ENCODE results near the gene APEH. TPM values are rescaled to one million over a fixed set of nuclear protein-coding genes. Genes with fewer than 3 reads are reported as not detected.
A peak's percentile ranks its signal among the peaks of the same experiment; 100 is the strongest.

Gene APEH
- total RNA-seq, 1 experiment from 2014 or later = 87.5 TPM

DNA sequence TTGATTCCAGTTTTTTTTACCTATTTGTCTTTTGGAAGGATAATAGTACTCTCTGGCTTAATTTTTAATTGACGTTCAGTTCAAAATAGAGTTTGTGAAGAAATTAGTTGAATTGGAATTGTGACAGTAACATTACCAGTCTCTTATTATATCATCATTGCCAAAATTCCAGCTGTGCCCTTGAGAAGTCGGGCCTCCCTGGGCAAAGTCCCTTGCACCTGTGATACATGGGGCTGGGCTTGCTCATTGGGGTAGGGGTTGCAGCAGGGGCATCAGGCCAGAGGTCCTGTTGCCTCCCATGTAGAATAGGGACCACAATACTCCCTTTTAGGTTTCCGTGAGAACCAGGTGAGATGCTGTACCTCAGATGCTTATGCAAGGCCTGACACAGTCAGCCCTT is 27.9 kb upstream of the APEH start:
- no peaks in the 10 kb centered on the region for H3K9me3 ChIP-seq
- H3K36me3 ChIP-seq = no peaks in the 10 kb centered on the region
- no peak overlapping the region for H3K4me3 ChIP-seq
- DNase-seq = no peak
- no peaks in the 10 kb centered on the region for H3K27me3 ChIP-seq

DNA sequence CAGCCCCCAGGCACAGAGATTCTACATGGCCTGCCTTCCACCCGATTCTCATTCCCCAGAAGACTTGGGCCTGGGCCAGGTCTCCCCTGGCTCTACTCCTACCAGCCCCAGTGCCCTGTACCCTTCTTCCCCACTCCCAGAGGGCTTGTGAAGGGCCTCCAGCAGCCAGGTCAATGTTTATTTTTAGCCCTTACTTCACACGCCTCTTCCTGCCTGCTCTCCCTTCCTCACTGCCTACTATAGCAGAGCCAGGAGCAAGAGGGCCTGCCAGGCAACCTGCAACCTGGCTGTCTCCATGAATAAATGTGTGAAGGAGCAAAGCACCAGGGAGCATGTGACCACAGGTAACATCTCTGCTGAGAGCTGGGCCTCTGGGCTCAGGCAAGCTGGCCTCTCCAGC is 26.4 kb upstream of the APEH start:
- Histone ChIP-seq H3K4me3 (no peak overlapping the region), H3K27me3 (no peaks in the 10 kb centered on the region), H3K9me3 (no peaks in the 10 kb centered on the region), H3K36me3 (no peaks in the 10 kb centered on the region)
- peak; percentile 11 for DNase-seq

DNA sequence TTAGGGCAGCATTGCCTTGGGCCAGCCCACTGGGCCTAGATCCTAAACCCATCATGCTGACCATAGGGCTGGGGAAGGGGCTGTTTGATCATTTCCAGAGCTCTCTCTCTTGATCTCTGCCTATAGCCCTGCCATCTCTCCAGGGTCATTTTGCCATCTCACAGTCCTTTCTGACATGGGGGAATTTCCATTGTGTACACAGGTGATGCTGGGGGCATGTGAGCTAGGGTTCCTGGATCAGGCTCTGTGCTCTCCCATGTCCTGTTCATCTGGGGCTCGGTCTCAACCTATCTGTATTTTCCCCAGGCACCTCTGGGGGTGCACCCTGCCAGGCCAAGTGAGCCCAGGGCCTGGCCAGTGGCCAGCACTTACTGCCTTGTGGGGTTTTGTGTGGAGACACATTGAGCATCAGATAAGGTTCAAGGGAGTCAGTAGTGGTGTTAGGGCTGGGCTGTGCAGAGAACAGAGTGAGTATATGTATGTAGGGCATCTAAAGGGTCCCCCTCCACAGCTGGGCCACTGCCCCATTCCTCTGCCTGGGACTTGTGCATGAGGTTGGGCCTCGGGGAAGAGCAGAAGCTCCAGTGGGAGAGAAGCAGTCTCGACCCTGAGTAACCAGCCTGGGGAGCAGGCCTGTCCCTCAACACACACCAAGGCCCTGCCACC is 25.7 kb upstream of the APEH start:
- DNase-seq = no peak
- no peaks in the 10 kb centered on the region for H3K27me3 ChIP-seq
- H3K36me3 ChIP-seq = no peaks in the 10 kb centered on the region
- H3K9me3 ChIP-seq = no peaks in the 10 kb centered on the region
- no peak overlapping the region for H3K4me3 ChIP-seq

- Histone ChIP-seq H3K4me3 (no peak overlapping the region), H3K36me3 (no peaks in the 10 kb centered on the region), H3K9me3 (no peaks in the 10 kb centered on the region), H3K27me3 (no peaks in the 10 kb centered on the region)
- no peak for DNase-seq
Measured at GRCh38 chr3:49649576-49649975, 24.6 kb upstream of the APEH start.

GRCh38 chr3:49650177-49650576 is 24.0 kb upstream of the APEH start:
- H3K27me3 ChIP-seq = no peaks in the 10 kb centered on the region
- no peaks in the 10 kb centered on the region for H3K36me3 ChIP-seq
- H3K4me3 ChIP-seq = no peak overlapping the region
- H3K9me3 ChIP-seq = no peaks in the 10 kb centered on the region
- DNase-seq = no peak

DNA sequence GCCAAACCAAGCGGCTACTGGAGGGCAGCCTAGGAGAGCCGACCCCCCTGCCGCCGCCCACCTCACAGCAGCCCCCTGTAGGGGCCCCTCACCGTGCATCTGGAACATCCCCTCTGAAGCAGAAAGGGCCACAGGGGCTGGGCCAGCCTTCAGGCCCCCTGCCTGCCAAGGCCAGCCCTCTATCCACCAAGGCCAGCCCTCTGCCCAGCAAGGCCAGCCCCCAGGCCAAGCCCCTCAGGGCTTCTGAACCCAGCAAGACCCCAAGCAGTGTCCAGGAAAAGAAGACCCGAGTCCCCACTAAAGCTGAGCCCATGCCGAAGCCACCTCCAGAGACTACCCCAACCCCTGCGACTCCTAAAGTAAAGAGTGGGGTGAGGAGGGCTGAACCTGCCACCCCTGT is 23.5 kb upstream of the APEH start:
- Histone ChIP-seq H3K27me3 (no peaks in the 10 kb centered on the region), H3K36me3 (no peaks in the 10 kb centered on the region), H3K9me3 (no peaks in the 10 kb centered on the region), H3K4me3 (no peak overlapping the region)
- no peak for DNase-seq

DNA sequence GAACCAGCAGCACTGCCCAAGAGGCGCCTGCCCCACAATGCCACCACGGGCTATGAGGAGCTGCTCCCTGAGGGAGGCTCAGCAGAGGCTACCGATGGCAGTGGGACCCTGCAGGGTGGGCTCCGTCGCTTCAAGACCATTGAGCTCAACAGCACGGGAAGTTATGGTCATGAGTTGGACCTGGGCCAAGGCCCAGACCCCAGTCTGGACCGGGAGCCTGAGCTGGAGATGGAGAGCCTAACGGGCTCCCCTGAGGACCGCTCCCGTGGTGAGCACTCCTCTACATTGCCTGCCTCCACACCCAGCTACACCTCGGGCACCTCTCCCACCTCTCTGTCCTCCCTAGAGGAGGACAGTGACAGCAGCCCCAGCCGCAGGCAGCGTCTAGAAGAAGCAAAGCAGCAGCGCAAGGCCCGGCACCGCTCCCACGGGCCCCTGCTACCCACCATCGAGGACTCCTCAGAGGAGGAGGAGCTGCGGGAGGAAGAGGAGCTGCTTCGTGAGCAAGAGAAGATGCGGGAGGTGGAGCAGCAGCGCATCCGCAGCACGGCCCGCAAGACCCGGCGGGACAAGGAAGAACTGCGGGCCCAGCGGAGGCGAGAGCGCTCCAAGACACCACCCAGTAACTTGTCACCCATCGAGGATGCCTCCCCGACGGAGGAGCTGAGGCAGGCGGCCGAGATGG is 21.8 kb upstream of the APEH start:
- Histone ChIP-seq H3K9me3 (no peaks in the 10 kb centered on the region), H3K27me3 (no peaks in the 10 kb centered on the region), H3K4me3 (no peak overlapping the region), H3K36me3 (no peaks in the 10 kb centered on the region)
- no peak for DNase-seq

- Histone ChIP-seq H3K9me3 (no peaks in the 10 kb centered on the region), H3K4me3 (no peak overlapping the region), H3K27me3 (no peaks in the 10 kb centered on the region), H3K36me3 (no peaks in the 10 kb centered on the region)
- DNase-seq = no peak
Measured at GRCh38 chr3:49652903-49653415, 21.2 kb upstream of the APEH start.

DNA sequence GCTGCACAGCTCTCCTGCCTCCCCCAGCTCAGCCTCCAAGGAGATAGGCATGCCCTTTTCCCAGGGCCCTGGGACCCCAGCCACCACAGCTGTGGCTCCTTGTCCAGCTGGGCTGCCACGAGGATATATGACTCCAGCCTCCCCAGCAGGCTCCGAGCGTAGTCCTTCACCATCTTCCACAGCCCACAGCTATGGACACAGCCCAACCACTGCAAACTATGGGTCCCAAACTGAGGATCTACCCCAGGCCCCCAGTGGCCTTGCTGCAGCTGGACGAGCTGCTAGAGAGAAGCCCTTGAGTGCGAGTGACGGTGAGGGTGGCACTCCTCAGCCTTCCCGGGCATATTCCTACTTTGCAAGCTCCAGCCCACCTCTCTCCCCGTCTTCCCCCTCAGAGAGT is 20.5 kb upstream of the APEH start:
- no peaks in the 10 kb centered on the region for H3K36me3 ChIP-seq
- H3K9me3 ChIP-seq = no peaks in the 10 kb centered on the region
- H3K27me3 ChIP-seq = no peaks in the 10 kb centered on the region
- no peak for DNase-seq
- H3K4me3 ChIP-seq = no peak overlapping the region

- Histone ChIP-seq H3K27me3 (no peaks in the 10 kb centered on the region), H3K36me3 (no peaks in the 10 kb centered on the region), H3K4me3 (no peak overlapping the region), H3K9me3 (no peaks in the 10 kb centered on the region)
- DNase-seq = no peak
Measured at GRCh38 chr3:49654176-49654825, 19.9 kb upstream of the APEH start.

DNA sequence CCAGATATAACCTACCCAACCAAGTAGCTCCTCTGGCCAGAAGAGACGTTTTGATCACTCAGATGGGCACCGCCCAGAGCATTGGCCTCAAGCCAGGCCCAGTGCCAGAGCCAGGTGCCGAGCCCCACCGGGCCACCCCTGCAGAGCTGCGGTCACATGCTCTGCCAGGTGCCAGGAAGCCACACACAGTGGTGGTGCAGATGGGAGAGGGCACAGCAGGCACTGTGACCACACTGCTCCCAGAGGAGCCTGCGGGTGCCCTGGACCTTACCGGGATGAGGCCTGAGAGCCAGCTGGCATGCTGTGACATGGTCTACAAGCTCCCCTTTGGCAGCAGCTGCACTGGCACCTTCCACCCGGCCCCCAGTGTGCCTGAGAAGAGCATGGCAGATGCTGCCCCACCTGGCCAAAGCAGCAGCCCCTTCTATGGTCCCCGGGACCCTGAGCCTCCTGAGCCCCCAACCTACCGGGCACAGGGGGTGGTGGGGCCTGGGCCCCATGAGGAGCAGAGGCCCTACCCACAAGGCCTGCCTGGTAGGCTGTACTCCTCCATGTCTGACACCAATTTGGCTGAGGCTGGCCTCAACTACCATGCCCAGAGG is 19.1 kb upstream of the APEH start:
- no peak overlapping the region for H3K4me3 ChIP-seq
- H3K9me3 ChIP-seq = no peaks in the 10 kb centered on the region
- DNase-seq = no peak

DNA sequence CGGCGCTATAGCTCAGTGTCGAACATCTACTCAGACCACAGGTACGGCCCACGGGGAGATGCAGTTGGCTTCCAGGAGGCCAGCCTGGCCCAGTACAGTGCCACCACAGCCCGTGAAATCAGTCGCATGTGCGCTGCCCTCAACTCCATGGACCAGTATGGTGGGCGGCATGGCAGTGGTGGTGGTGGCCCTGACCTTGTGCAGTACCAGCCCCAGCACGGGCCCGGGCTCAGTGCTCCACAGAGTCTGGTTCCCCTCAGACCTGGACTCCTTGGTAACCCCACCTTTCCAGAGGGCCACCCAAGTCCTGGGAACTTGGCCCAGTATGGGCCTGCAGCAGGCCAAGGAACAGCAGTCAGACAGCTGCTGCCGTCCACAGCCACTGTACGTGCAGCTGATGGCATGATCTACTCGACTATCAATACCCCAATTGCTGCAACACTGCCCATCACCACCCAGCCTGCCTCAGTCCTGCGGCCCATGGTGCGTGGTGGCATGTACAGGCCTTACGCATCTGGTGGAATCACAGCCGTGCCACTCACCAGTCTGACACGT is 18.3 kb upstream of the APEH start:
- Histone ChIP-seq H3K4me3 (no peak overlapping the region), H3K9me3 (no peaks in the 10 kb centered on the region), H3K27me3 (no peaks in the 10 kb centered on the region), H3K36me3 (no peaks in the 10 kb centered on the region)
- no peak for DNase-seq

More for the DNA sequence above, 19.1 kb upstream of the APEH start:
- Histone ChIP-seq H3K27me3 (no peaks in the 10 kb centered on the region), H3K36me3 (no peaks in the 10 kb centered on the region)

- no peaks in the 10 kb centered on the region for H3K27me3 ChIP-seq
- no peak overlapping the region for H3K4me3 ChIP-seq
- no peaks in the 10 kb centered on the region for H3K9me3 ChIP-seq
- H3K36me3 ChIP-seq = no peaks in the 10 kb centered on the region
- no peak for DNase-seq
Measured at GRCh38 chr3:49656541-49657112, 17.5 kb upstream of the APEH start.

DNA sequence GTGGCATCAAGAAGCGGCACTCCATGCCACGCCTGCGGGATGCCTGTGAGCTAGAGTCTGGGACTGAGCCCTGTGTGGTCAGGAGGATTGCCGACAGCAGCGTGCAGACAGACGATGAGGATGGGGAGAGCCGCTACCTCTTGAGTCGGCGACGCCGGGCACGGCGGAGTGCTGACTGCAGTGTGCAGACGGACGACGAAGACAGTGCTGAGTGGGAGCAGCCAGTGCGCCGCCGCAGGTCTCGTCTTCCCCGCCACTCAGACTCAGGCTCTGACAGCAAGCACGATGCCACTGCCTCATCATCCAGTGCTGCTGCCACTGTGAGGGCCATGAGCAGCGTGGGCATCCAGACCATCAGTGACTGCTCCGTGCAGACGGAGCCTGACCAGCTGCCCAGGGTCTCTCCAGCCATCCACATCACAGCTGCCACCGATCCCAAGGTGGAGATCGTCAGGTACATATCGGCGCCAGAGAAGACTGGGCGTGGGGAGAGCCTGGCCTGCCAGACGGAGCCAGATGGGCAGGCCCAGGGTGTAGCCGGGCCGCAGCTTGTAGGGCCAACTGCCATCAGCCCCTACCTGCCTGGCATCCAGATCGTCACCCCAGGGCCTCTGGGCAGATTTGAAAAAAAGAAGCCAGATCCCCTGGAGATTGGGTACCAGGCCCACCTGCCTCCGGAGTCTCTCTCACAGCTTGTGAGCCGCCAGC is 16.8 kb upstream of the APEH start:
- Histone ChIP-seq H3K4me3 (no peak overlapping the region), H3K27me3 (no peaks in the 10 kb centered on the region), H3K36me3 (no peaks in the 10 kb centered on the region), H3K9me3 (no peaks in the 10 kb centered on the region)
- no peak for DNase-seq

GRCh38 chr3:49658711-49659110 is 15.4 kb upstream of the APEH start:
- DNase-seq = no peak
- Histone ChIP-seq H3K36me3 (no peaks in the 10 kb centered on the region), H3K9me3 (no peaks in the 10 kb centered on the region), H3K27me3 (no peaks in the 10 kb centered on the region), H3K4me3 (no peak overlapping the region)

DNA sequence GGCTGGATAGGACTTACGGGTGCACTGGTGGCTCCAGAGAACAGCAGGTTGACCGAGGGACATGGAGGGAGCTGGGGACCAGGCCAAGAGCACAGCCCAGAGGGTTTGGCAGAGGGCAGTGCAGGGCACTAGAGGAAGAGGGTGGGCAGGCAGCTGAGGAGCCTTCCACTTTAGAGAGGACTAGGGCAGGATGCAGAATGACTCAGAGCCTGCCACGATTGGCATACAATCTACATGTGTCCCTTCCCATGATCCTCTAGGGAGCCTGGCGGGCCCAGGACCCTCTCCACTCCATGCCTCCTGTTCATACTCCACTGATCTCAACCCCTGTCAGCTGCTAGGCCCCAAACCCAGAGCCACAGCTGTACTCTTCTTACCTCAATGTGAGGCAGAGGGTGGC is 14.4 kb upstream of the APEH start:
- Histone ChIP-seq H3K27me3 (no peaks in the 10 kb centered on the region), H3K36me3 (no peaks in the 10 kb centered on the region), H3K4me3 (no peak overlapping the region), H3K9me3 (no peaks in the 10 kb centered on the region)
- no peak for DNase-seq
